Dedifferentiated amniotic fluid mesenchymal stem cell (primary cell): ENCODE results near the gene UBD.

Experiments used
- DNase-seq: peaks from one replicate; pipeline ENCODE4 v3.0.0-alpha.2; 2016; ENCODE audit errors: extremely low spot score

The UBD gene

GRCh38 chr6:29559524-29560287, at the start of gene UBD:
Gene UBD, minus strand, starts transcription at chr6:29559732. Its CDS starts 31 bp downstream, at chr6:29559701.
- DNase-seq, result no peak

- no peak for DNase-seq
These were observed 48.6 kb upstream of the UBD start for GRCh38 chr6:29608131-29608530.

GRCh38 chr6:29603930-29604329, 44.4 kb upstream of the UBD start:
- no peak for DNase-seq

GRCh38 chr6:29603456-29603855, 43.9 kb upstream of the UBD start:
- no peak for DNase-seq

- DNase-seq, result no peak
These were observed 43.2 kb upstream of the UBD start for GRCh38 chr6:29602564-29603361.

GRCh38 chr6:29598172-29598747, 38.7 kb upstream of the UBD start:
- no peak for DNase-seq

GRCh38 chr6:29597184-29597583, 37.7 kb upstream of the UBD start:
- no peak for DNase-seq

- DNase-seq, result no peak
These were observed 36.9 kb upstream of the UBD start for GRCh38 chr6:29596381-29596900.

GRCh38 chr6:29593199-29593855, 33.8 kb upstream of the UBD start:
- no peak for DNase-seq

GRCh38 chr6:29591677-29592076, 32.1 kb upstream of the UBD start:
- no peak for DNase-seq

GRCh38 chr6:29590218-29590808, 30.8 kb upstream of the UBD start:
- no peak for DNase-seq

- peak; percentile 39 for DNase-seq
These were observed 30.0 kb upstream of the UBD start for GRCh38 chr6:29589423-29590048.

GRCh38 chr6:29584821-29585220, 25.3 kb upstream of the UBD start, which contains the start of gene OR2H2:
Gene OR2H2, plus strand, starts transcription at chr6:29585121. Its CDS starts 2,824 bp downstream, at chr6:29587945.
- no peak for DNase-seq

- no peak for DNase-seq
These were observed 18.0 kb upstream of the UBD start for GRCh38 chr6:29577544-29577943.

GRCh38 chr6:29576056-29576455, 16.5 kb upstream of the UBD start:
- no peak for DNase-seq

- no peak for DNase-seq
These were observed 8.5 kb upstream of the UBD start for GRCh38 chr6:29567991-29568390.

- no peak for DNase-seq
These were observed 8.0 kb upstream of the UBD start for GRCh38 chr6:29567541-29567940.

- no peak for DNase-seq
These were observed 7.3 kb upstream of the UBD start for GRCh38 chr6:29566856-29567255.

GRCh38 chr6:29564875-29565274, 5.3 kb upstream of the UBD start:
- no peak for DNase-seq

- DNase-seq, result no peak
These were observed 4.0 kb upstream of the UBD start for GRCh38 chr6:29563435-29563965.
